K562 (cell line): ENCODE measurements around the gene NDUFAF3. TPM values are rescaled to one million over a fixed set of nuclear protein-coding genes. Genes with fewer than 3 reads are reported as not detected.

ENCODE experiments used
- CTBP1 ChIP-seq: fragments of 450-650 bp; IDR thresholded peaks from 2 replicates; pipeline ENCODE4 v1.6.1; 2016; ENCODE audit warnings: borderline replicate concordance
- KAT2B ChIP-seq: IDR thresholded peaks from one replicate; pipeline ENCODE4 v1.6.1; 2012; ENCODE audit warnings: low read depth, mild to moderate bottlenecking, control low read depth, inconsistent platforms, low read length, moderate library complexity
- LCOR ChIP-seq: sonication (generic); formaldehyde crosslinking; IDR thresholded peaks from 2 replicates; pipeline ENCODE4 v1.8.0; 2022; ENCODE audit warnings: mild to moderate bottlenecking, missing genetic modification reagents
- MAFK ChIP-seq: IDR thresholded peaks from 2 replicates; pipeline ENCODE4 v1.6.1; 2011; ENCODE audit warnings: low read length, improper control_type of control experiment
- NEUROD1 ChIP-seq: fragments of 150-350 bp; IDR thresholded peaks from 2 replicates; pipeline ENCODE4 v1.6.1; 2014; ENCODE audit warnings: borderline replicate concordance, low read length, low read depth; ENCODE audit not compliant: partially characterized antibody
- RBFOX2 ChIP-seq: fragments of 200-400 bp; formaldehyde crosslinking; IDR thresholded peaks from 2 replicates; pipeline ENCODE4 v1.6.1; 2017; ENCODE audit warnings: low read depth, mild to moderate bottlenecking, low read length, moderate library complexity
- RNF2 ChIP-seq: sonication (generic); IDR thresholded peaks from 2 replicates; pipeline ENCODE4 v1.6.1; 2016
- SMARCA4 ChIP-seq: fragments of 450-650 bp; IDR thresholded peaks from 2 replicates; pipeline ENCODE4 v1.6.1; 2016
- TEAD1 ChIP-seq, 2 experiments: fragments of 450-650 bp in 1 of 2; sonication (generic) in 1 of 2; formaldehyde crosslinking; IDR thresholded peaks; 2 replicates each; pipeline versions ENCODE4 v1.4.0 to v1.8.0; 2020 to 2022; ENCODE audit warnings: mild to moderate bottlenecking in 2 of 2, missing genetic modification reagents in 1 of 2
- TEAD4 ChIP-seq, 2 experiments: sonication (generic) in 1 of 2; formaldehyde crosslinking in 1 of 2; IDR thresholded peaks; 2 replicates each; pipeline versions ENCODE4 v1.6.1 to v1.8.0; 2012 to 2022; ENCODE audit warnings: borderline replicate concordance in 1 of 2, inconsistent platforms in 1 of 2, low read length in 1 of 2, mild to moderate bottlenecking in 1 of 2, missing genetic modification reagents in 1 of 2
- TRIM24 ChIP-seq, 2 experiments: fragments of 450-650 bp; IDR thresholded peaks; 2 replicates each; pipeline ENCODE4 v1.6.1; 2016
- ZBTB7A ChIP-seq: IDR thresholded peaks from 2 replicates; pipeline ENCODE4 v1.6.1; 2011; ENCODE audit warnings: low read depth, mild to moderate bottlenecking, low read length, moderate library complexity, borderline replicate concordance; ENCODE audit not compliant: control insufficient read depth
- ZC3H4 ChIP-seq: sonication (generic); formaldehyde crosslinking; IDR thresholded peaks from 2 replicates; pipeline ENCODE4 v1.9.0; 2021; ENCODE audit warnings: missing genetic modification reagents, borderline replicate concordance
- ZNF184 ChIP-seq: sonication (generic); formaldehyde crosslinking; IDR thresholded peaks from 2 replicates; pipeline ENCODE4 v1.5.0; 2020; ENCODE audit warnings: missing genetic modification reagents
- ZNF232 ChIP-seq: sonication (generic); formaldehyde crosslinking; IDR thresholded peaks from 2 replicates; pipeline ENCODE4 v1.8.0; 2022; ENCODE audit warnings: mild to moderate bottlenecking, missing genetic modification reagents
- polyA plus RNA-seq, 8 experiments: library from polyadenylated mRNA; depleted of rRNA in 4 of 8; stranded (reverse) in 5 of 8; unstranded in 3 of 8; fragments of >200 nt; fragmentation: Nextera tagmentation in 2 of 8; fragmentation: Illumina TruSeq in 1 of 8; extraction: Ambion mirVana in 2 of 8; extraction: Trizol in 1 of 8; gene quantifications; 2 replicates each; pipeline versions ENCODE4 v1.2.1 to v1.2.3, GENCODE V29; 2011 to 2014; ENCODE audit warnings: inconsistent platforms in 1 of 8, missing spikeins in 1 of 8
- total RNA-seq, 7 experiments: library from RNA; depleted of rRNA in 6 of 7; stranded (reverse); fragments of >200 nt in 6 of 7; fragmentation: Illumina TruSeq in 2 of 7; extraction: Trizol in 2 of 7; gene quantifications; 2 replicates each; pipeline versions ENCODE4 v1.2.1 to v1.2.3, GENCODE V29; 2011 to 2021; ENCODE audit warnings: low replicate concordance in 1 of 7
- TF ChIP-seq, protein P1 (sequence below): fragments of 200-800 bp; sonication (Bioruptor generic); IDR thresholded peaks from 2 replicates; pipeline ENCODE4 v1.6.1; 2017; ENCODE audit warnings: missing genetic modification characterization, missing compliant biosample characterization
- TF ChIP-seq, protein P2 (sequence below): fragments of 450-650 bp; IDR thresholded peaks from 2 replicates; pipeline ENCODE4 v1.6.1; 2017; ENCODE audit warnings: antibody characterized with exemption, mild to moderate bottlenecking
- TF ChIP-seq, protein P3 (sequence below): fragments of 250-450 bp; sonication (Bioruptor Pico); IDR thresholded peaks from 2 replicates; pipeline ENCODE4 v1.8.0; 2022; ENCODE audit warnings: moderate library complexity, mild to moderate bottlenecking, inconsistent platforms

Gene NDUFAF3
- total and polyA plus RNA-seq, 9 of the 15 experiments (the other 6 are each of a cell fraction or from before 2014, with no cell fraction given) = 17.0 to 127 (median 36.3) TPM

DNA sequence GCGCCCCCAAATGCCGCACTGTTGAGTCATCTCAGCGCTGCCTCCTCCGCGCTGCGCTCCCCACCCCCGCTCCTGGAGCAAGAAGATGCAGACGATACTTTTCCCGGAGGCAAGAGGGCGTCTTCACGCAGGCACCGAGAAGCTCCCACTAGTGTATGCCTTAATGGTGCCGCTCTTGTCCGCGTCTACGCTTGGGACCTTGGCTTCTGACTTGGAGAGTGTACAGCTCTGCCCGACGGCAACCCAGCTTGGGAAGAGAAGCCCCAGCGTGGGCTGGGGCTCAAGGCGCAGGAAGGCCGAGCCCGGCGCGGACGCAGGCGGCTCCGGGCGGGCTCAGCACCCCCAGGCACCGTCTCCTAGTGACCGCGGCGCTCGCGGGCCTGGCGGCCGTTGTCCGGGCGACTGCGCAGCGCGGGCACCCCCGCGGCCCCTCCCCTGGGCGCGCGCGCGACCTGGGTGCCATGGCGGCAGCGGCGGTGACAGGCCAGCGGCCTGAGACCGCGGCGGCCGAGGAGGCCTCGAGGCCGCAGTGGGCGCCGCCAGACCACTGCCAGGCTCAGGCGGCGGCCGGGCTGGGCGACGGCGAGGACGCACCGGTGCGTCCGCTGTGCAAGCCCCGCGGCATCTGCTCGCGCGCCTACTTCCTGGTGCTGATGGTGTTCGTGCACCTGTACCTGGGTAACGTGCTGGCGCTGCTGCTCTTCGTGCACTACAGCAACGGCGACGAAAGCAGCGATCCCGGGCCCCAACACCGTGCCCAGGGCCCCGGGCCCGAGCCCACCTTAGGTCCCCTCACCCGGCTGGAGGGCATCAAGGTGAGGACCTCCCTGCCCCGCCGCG is 31.9 kb upstream of the NDUFAF3 start, which contains the start of gene P4HTM (continued):
- TF ChIP-seq RNF2 (peak; percentile 39; the same call in 1 of the 2 replicates), TEAD1 (CRISPR knock-in tag; IDR thresholded peaks at IDR 0.05) (peak; percentile 50 to 95; a peak in 3 of 4 replicates), SMARCA4 (peak; percentile 86), TEAD4 (IDR thresholded peaks at IDR 0.05; ENCODE audit: low read length) (peak; percentile 75), TEAD4 (CRISPR knock-in tag; IDR thresholded peaks at IDR 0.05; ENCODE audit: borderline replicate concordance) (no peak), RBFOX2 (peak; percentile 75), ZNF184 (CRISPR knock-in tag) (no peak), CTBP1 (peak; percentile 89), ZBTB7A (peak; percentile 74; the same call in 1 of the 2 replicates), ZC3H4 (no peak), LCOR (CRISPR knock-in tag) (0 out of 2 replicates have a peak, but pooled peaks have one; percentile 52), ZNF232 (CRISPR knock-in tag) (no peak), KAT2B (no peak), NEUROD1 (peak; percentile 44), MAFK (0 out of 2 replicates have a peak, but pooled peaks have one; percentile 5), TRIM24 (IDR thresholded peaks at IDR 0.05) (0 out of 4 replicates have a peak, but pooled peaks of 1 of the 2 experiments have one; percentile 19)
- TF ChIP-seq, protein P1, sequence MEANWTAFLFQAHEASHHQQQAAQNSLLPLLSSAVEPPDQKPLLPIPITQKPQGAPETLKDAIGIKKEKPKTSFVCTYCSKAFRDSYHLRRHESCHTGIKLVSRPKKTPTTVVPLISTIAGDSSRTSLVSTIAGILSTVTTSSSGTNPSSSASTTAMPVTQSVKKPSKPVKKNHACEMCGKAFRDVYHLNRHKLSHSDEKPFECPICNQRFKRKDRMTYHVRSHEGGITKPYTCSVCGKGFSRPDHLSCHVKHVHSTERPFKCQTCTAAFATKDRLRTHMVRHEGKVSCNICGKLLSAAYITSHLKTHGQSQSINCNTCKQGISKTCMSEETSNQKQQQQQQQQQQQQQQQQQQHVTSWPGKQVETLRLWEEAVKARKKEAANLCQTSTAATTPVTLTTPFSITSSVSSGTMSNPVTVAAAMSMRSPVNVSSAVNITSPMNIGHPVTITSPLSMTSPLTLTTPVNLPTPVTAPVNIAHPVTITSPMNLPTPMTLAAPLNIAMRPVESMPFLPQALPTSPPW (CRISPR knock-in tag) = peak; percentile 62
- TF ChIP-seq, protein P2, sequence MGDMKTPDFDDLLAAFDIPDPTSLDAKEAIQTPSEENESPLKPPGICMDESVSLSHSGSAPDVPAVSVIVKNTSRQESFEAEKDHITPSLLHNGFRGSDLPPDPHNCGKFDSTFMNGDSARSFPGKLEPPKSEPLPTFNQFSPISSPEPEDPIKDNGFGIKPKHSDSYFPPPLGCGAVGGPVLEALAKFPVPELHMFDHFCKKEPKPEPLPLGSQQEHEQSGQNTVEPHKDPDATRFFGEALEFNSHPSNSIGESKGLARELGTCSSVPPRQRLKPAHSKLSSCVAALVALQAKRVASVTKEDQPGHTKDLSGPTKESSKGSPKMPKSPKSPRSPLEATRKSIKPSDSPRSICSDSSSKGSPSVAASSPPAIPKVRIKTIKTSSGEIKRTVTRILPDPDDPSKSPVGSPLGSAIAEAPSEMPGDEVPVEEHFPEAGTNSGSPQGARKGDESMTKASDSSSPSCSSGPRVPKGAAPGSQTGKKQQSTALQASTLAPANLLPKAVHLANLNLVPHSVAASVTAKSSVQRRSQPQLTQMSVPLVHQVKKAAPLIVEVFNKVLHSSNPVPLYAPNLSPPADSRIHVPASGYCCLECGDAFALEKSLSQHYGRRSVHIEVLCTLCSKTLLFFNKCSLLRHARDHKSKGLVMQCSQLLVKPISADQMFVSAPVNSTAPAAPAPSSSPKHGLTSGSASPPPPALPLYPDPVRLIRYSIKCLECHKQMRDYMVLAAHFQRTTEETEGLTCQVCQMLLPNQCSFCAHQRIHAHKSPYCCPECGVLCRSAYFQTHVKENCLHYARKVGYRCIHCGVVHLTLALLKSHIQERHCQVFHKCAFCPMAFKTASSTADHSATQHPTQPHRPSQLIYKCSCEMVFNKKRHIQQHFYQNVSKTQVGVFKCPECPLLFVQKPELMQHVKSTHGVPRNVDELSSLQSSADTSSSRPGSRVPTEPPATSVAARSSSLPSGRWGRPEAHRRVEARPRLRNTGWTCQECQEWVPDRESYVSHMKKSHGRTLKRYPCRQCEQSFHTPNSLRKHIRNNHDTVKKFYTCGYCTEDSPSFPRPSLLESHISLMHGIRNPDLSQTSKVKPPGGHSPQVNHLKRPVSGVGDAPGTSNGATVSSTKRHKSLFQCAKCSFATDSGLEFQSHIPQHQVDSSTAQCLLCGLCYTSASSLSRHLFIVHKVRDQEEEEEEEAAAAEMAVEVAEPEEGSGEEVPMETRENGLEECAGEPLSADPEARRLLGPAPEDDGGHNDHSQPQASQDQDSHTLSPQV = peak; percentile 69; the same call in 1 of the 2 replicates
- TF ChIP-seq, protein P3, sequence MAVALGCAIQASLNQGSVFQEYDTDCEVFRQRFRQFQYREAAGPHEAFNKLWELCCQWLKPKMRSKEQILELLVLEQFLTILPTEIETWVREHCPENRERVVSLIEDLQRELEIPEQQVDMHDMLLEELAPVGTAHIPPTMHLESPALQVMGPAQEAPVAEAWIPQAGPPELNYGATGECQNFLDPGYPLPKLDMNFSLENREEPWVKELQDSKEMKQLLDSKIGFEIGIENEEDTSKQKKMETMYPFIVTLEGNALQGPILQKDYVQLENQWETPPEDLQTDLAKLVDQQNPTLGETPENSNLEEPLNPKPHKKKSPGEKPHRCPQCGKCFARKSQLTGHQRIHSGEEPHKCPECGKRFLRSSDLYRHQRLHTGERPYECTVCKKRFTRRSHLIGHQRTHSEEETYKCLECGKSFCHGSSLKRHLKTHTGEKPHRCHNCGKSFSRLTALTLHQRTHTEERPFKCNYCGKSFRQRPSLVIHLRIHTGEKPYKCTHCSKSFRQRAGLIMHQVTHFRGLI (CRISPR knock-in tag) = no peak
